Inflammatory macrophage (primary cell): ENCODE data around the gene PAPSS2.
"Not testable (repeated sequence)": the region's sequence is repeated elsewhere in the genome, so short reads cannot be mapped to it uniquely, and the experiment has no call there.

ENCODE experiments used
- DNase-seq, 2 donors: peaks; one replicate each; pipeline ENCODE4 v3.0.0-alpha.2; 2020 to 2022

The PAPSS2 gene

DNA sequence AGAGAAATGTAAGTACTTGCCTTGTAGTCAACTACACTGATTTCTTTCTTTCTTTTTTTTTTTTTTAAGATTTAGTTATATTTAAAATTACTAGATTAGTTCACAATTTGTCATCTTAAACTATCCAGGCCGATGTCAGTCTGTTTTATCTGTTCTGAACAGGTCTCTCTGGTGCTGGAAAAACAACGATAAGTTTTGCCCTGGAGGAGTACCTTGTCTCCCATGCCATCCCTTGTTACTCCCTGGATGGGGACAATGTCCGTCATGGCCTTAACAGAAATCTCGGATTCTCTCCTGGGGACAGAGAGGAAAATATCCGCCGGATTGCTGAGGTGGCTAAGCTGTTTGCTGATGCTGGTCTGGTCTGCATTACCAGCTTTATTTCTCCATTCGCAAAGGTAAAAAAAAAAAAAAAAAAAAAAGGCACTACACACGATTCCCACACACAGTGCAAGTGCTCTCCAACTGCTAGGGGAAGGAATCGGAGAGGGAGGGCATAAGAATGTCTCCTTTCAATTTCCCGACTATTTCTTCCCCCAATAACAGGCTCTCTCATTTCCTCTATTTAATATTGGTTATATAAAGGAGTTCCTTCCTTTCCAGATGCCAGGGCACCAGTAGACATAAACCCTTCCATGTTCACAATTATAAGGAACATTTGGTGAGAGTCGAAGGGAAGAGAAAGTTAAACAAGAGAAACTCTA lies 53.4 kb downstream of the PAPSS2 start:
- no peak for DNase-seq

DNA sequence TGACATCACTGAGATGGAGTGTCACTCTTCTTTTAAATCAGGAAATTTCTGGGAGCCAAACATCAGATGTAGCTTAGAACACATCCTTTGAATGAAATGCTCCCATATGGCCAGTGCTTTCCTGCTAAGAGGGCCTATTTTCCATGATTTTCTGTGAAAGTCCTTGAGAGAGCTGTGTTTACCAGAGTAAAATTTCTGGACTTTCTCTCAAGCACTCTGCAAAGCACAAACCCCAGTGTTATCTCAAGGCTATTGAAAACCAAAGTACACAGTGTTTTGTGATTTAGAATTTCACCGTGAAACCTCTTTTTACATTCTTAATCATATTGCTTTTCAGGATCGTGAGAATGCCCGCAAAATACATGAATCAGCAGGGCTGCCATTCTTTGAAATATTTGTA lies 54.0 kb downstream of the PAPSS2 start:
- DNase-seq = no peak

- peak; percentile 3 to 47 for DNase-seq
These were observed 56.1 kb downstream of the PAPSS2 start for GRCh38 chr10:87715552-87716347.

DNA sequence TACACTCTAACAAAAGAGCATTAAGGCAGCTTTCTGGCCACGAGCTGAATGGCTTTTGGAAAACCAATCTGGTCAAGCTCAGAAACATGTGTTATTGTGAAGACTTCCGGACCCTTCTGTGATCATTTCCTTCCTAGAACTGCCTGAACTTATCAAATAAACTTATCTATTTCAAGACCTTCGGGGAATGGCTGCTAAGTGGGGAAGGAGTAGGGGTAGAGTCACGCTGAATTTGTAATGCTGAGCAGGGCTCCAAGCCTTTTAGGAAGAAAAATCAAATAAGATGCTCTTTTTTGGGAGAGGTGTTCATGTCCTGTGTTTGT lies 56.6 kb downstream of the PAPSS2 start:
- no peak for DNase-seq

GRCh38 chr10:87720665-87721064 lies 61.0 kb downstream of the PAPSS2 start:
- no peak for DNase-seq

GRCh38 chr10:87721781-87722180 lies 62.1 kb downstream of the PAPSS2 start:
- DNase-seq = no peak

- DNase-seq = no peak
These were observed 63.0 kb downstream of the PAPSS2 start for GRCh38 chr10:87722716-87723115.

DNA sequence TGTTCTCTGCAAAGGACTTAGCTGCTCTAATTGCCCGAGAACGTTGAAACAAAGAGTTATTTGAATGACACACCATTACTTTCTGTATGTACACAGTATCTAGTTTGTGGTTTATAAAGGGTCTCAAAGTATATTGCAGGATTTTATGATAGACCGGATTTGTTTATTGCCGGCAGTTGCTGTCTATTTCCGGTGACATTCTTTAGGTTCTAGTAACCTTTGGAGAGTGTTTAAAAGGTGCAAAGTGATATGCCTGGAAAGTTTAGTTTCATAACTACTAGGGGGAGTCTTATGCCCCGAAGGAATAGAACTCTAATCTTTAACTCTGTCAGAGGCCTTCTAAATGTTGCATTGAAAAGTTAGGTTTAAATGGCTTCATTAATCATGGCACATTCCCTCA lies 63.8 kb downstream of the PAPSS2 start:
- no peak for DNase-seq

- no peak for DNase-seq
These were observed 65.1 kb downstream of the PAPSS2 start for GRCh38 chr10:87724789-87725188.

GRCh38 chr10:87729940-87730339 lies 70.3 kb downstream of the PAPSS2 start:
- DNase-seq = no peak

DNA sequence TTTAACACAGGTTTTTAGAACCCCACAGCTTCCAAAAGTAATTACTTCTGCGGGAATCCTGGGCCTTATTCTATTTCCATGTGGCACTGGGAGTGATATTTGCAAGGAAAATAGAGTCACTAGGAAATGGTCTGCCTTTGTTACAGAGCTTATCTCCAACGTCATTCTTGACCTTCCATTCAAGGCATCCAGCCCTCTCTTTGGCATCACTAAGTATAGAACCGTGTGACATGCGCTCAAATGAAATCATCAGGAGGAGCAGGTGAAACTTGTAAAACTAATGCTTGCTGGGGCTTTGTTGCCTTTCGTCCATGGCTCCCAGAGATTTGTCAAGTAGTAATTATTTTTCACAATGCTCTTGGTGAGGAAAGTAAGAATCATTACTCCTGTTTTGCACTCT lies 73.4 kb downstream of the PAPSS2 start:
- no peak for DNase-seq

DNA sequence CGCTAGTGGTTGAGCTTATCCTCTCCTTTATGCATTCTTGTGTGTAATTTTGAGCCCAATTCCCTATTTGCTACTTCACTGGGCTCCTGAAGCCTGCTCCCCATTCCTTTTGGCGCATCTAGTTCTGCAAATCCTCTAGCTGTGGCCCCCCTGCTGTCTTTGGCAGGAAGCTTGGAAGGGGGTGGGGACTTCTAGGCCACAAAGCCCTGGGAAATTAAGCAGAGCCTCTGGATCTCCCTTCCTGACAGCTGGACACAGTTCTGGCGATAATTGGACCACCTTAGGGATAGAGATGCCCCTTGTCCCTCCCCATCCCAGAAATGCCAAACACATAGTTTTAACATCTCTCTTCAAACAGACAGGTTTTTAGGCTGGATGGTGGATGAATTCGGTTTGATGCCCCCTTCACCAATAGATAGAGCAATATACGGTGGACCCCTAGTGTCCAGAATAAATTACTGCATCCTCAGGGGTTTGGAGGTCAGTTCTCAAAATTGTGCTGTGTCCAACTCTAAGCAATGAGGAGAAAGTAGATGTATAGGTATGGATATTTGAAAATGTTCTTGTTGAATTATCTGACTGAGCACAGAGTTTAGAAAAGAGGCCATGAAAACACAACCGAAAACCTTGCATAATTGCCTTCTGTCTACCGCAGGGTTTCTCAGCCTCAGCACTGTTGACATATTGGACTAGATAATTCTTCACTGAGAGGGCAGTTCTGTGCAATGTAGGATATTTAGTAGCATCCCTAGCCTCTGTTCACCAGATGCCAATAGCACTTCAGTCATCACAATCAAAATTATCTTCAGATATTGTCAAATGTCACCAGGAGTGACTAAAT lies 75.5 kb downstream of the PAPSS2 start:
- DNase-seq = peak; percentile 29 to 31

DNA sequence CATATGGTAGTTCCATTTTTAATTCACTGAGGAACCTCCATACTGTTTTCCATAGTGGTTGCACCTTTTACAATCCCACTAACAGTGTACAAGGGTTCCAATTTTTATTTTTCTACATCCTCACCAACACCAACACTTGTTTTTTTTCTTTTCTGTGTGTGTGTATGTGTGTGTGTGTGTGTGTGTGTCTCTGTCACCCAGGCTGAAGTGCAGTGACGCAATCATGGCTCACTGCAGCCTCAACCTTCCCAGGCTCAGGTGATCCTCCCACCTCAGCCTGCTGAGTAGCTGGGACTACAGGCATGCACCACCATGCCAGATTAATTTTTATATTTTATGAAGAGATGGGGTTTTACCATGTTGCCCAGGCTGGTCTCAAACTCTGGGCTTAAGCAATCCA lies 78.6 kb downstream of the PAPSS2 start:
- DNase-seq = not testable (repeated sequence)

DNA sequence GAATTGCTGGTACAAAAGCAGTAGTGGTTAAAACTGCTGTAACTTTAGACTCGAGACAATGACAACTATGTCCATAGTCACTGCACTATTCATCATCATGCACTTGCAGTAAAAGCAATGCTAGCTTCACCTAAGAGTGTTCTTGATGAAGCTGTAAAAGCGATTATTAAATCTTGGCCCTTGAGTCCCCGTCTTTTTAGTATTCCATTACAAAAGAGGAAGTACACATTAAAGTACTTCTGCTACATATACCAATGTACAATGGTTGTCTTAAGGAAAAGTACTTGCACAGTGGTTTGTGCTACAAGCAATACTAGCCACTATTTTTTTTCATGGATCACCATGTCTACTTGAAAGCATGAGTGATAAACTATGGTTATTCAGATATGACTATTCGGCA lies 80.0 kb downstream of the PAPSS2 start:
- DNase-seq = peak; percentile 44 to 52

DNA sequence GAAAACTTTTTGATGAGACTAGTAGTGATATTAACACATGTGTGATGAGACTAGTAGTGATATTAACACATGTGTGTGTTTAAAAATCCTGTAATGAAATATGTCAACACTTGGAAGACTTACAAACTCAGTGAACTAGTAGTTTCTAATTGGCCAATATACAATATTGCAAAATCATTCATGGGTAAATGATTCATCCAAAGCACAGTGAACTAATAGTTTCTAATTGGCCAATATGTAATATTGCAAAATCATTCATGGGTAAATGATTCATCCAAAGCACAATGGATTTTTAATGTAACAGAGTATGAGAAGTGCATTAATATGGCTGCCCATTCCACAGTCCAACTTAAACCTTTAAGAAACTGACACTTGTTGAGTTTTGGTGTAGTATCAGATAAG lies 80.6 kb downstream of the PAPSS2 start:
- DNase-seq = peak; percentile 44 to 96

DNA sequence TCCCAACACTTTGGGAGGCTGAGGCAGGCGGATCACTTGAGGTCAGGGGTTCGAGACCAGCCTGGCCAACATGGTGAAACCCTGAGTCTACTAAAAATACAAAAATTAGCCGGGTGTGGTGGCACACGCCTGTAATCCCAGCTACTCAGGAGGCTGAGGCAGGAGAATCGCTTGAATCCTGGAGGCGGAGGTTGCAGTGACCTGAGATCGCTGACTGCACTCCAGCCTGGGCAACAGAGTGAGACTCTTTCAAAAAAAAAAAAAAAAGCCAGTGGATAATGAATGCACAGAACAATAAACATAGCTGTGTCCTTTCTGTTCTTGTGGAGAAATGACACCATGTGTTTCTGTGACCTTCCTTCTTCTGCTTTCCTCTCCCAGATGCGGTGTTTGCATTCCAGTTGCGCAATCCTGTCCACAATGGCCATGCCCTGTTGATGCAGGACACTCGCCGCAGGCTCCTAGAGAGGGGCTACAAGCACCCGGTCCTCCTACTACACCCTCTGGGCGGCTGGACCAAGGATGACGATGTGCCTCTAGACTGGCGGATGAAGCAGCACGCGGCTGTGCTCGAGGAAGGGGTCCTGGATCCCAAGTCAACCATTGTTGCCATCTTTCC lies 83.4 kb downstream of the PAPSS2 start:
- DNase-seq = peak; percentile 67 to 76

GRCh38 chr10:87744606-87745005 lies 84.9 kb downstream of the PAPSS2 start:
- no peak for DNase-seq

GRCh38 chr10:87746911-87747310 lies 87.2 kb downstream of the PAPSS2 start:
- no peak for DNase-seq

DNA sequence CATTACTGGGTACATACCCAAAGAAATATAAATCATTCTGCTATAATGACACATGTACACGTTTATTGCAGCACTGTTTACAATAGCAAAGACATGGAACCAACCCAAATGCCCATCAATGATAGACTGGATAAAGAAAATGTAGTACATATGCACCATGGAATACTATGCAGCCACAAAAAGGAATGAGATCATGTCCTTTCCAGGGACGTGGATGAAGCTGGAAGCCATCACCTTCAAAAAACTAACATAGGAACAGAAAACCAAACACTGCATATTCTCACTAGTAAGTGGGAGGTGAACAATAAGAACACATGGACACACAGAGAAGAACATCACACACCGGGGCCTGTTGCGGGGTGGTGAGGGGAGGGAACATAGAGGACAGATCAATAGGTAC lies 88.6 kb downstream of the PAPSS2 start:
- not testable (repeated sequence) for DNase-seq

GRCh38 chr10:87750001-87750671 lies 90.5 kb downstream of the PAPSS2 start:
- no peak for DNase-seq

GRCh38 chr10:87750817-87751216 lies 91.1 kb downstream of the PAPSS2 start:
- no peak for DNase-seq

DNA sequence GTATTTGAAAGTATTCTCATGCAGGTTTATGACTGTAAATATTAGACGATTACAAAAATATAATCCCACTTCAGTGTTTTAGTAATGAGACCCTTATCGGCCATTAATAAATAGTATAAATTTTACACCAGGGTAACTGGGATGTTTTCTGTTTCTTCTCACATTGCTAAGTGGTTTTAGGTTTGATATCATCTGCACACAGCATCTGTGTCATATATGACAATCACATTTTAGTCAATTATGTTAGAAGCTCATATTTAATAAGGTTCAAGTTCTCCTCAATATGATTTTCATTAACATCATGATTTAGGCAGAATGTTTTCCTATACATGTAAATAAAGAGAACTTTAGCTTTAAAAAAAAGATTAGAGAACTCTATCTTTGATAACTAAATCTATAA lies 91.6 kb downstream of the PAPSS2 start:
- no peak for DNase-seq
